Thyroid gland (tissue), 4 donors: ENCODE data around the gene OLA1. TPM values are rescaled to one million over a fixed set of nuclear protein-coding genes. Genes with fewer than 3 reads are reported as not detected.

Source experiments
- DNase-seq, 2 donors: peaks; one replicate each; pipeline ENCODE4 v3.0.0-alpha.2; 2019
- H3K27ac ChIP-seq, 3 donors: fragments of 200-600 bp; sonication (generic); 1 replicate in 2 of 3; 2 replicates in 1 of 3; pipeline ENCODE4 v1.5.1; 2016 to 2019; ENCODE audit warnings: mild to moderate bottlenecking in 1 of 3, moderate library complexity in 1 of 3
- H3K27me3 ChIP-seq: fragments of 200-600 bp; sonication (generic); one replicate; pipeline ENCODE4 v1.5.1; 2019
- H3K36me3 ChIP-seq, 2 donors: fragments of 200-600 bp; sonication (generic); one replicate each; pipeline ENCODE4 v1.5.1; 2016 to 2019
- H3K4me1 ChIP-seq, 2 donors: fragments of 200-600 bp; sonication (generic); one replicate each; pipeline ENCODE4 v1.5.1; 2017 to 2019
- H3K4me3 ChIP-seq, 3 donors: fragments of 200-600 bp; sonication (generic); replicated peaks in 1 of 3; 1 replicate in 2 of 3; 2 replicates in 1 of 3; pipeline ENCODE4 v1.5.1; 2016; ENCODE audit warnings: mild to moderate bottlenecking in 1 of 3
- H3K9me3 ChIP-seq: fragments of 200-600 bp; sonication (generic); one replicate; pipeline ENCODE4 v1.5.1; 2017
- CTCF ChIP-seq, 6 experiments: fragments of 200-600 bp in 3 of 6; fragments of 450-650 bp in 3 of 6; sonication (generic) in 3 of 6; IDR thresholded peaks; one replicate each; pipeline ENCODE4 v1.5.1; 2016 to 2019; ENCODE audit warnings: antibody characterized with exemption in 6 of 6, mild to moderate bottlenecking in 2 of 6, inconsistent platforms in 1 of 6, moderate library complexity in 1 of 6
- POLR2A ChIP-seq, 2 donors: fragments of 450-650 bp; IDR thresholded peaks; one replicate each; pipeline ENCODE4 v1.6.1; 2017; ENCODE audit warnings: antibody characterized with exemption in 2 of 2, mild to moderate bottlenecking in 2 of 2, moderate library complexity in 1 of 2
- WGBS, 2 donors: methylation state at CpG; one replicate each; pipeline ENCODE4 v1.1.5; 2017; 5-methylcytosine and 5-hydroxymethylcytosine counted together
- intact Hi-C: fragments of 100-400 bp; cut with DNase I; formaldehyde crosslinking; loops from one replicate; pipeline ENCODE4 v1.15.1; 2023
- total RNA-seq, 4 donors: library from RNA; depleted of rRNA; stranded (reverse); fragments of >200 nt; gene quantifications; one replicate each; pipeline ENCODE4 v1.2.3, GENCODE V29; 2016

The OLA1 gene
- total RNA-seq, 4 donors from 2014 or later: 51.8 to 68.5 (median 53.5) TPM

- DNase-seq: no peak
- intact Hi-C loops: no loop called here
- TF ChIP-seq POLR2A (IDR thresholded peaks at IDR 0.05): no peak
- no peak for TF ChIP-seq CTCF (IDR thresholded peaks at IDR 0.05)
- no peaks in the 10 kb centered on the region for H3K36me3 ChIP-seq
- H3K9me3 ChIP-seq: no peaks in the 10 kb centered on the region
- H3K4me1 ChIP-seq: no peaks in the 10 kb centered on the region
- 96 to 97% methylated on average over 4 of the region's 4 CpGs for WGBS, 2 donors
- H3K27ac ChIP-seq: no peak overlapping the region
- H3K27me3 ChIP-seq: no peaks in the 10 kb centered on the region
- no peak overlapping the region for H3K4me3 ChIP-seq
Observed at GRCh38 chr2:174219321-174219720, 29.0 kb downstream of the OLA1 start.

GRCh38 chr2:174218773-174219172 lies 29.6 kb downstream of the OLA1 start:
- Histone ChIP-seq H3K4me1 (no peaks in the 10 kb centered on the region), H3K4me3 (no peak overlapping the region), H3K27me3 (no peaks in the 10 kb centered on the region), H3K36me3 (no peaks in the 10 kb centered on the region), H3K27ac (no peak overlapping the region), H3K9me3 (no peaks in the 10 kb centered on the region)
- TF ChIP-seq CTCF (IDR thresholded peaks at IDR 0.05): no peak
- TF ChIP-seq POLR2A (IDR thresholded peaks at IDR 0.05): no peak
- DNase-seq: no peak
- WGBS, 2 donors: 91 to 95% methylated on average over 7 of the region's 7 CpGs
- intact Hi-C loops: no loop called here

GRCh38 chr2:174217869-174218268 lies 30.5 kb downstream of the OLA1 start:
- intact Hi-C loops: no loop called here
- WGBS, 2 donors: 76 to 88% methylated on average over 1 of the region's 1 CpG
- Histone ChIP-seq H3K27me3 (no peaks in the 10 kb centered on the region), H3K36me3 (no peaks in the 10 kb centered on the region), H3K9me3 (no peaks in the 10 kb centered on the region), H3K27ac (no peak overlapping the region), H3K4me3 (no peak overlapping the region), H3K4me1 (no peaks in the 10 kb centered on the region)
- DNase-seq: no peak
- TF ChIP-seq POLR2A (IDR thresholded peaks at IDR 0.05) (no peak), CTCF (IDR thresholded peaks at IDR 0.05) (no peak)

GRCh38 chr2:174211954-174212353 lies 36.4 kb downstream of the OLA1 start:
- Histone ChIP-seq H3K27ac (no peak overlapping the region), H3K27me3 (no peaks in the 10 kb centered on the region), H3K4me1 (peaks cover 6 to 7% of the 10 kb centered on the region in 2 donors), H3K36me3 (no peaks in the 10 kb centered on the region), H3K4me3 (no peak overlapping the region), H3K9me3 (no peaks in the 10 kb centered on the region)
- intact Hi-C loops: no loop called here
- no peak for DNase-seq
- TF ChIP-seq POLR2A (IDR thresholded peaks at IDR 0.05) (no peak), CTCF (IDR thresholded peaks at IDR 0.05) (no peak)

GRCh38 chr2:174210862-174211261 lies 37.5 kb downstream of the OLA1 start:
- Histone ChIP-seq H3K4me3 (no peak overlapping the region), H3K27ac (no peak overlapping the region), H3K4me1 (peaks cover 11% of the 10 kb centered on the region in 2 donors), H3K27me3 (no peaks in the 10 kb centered on the region), H3K9me3 (no peaks in the 10 kb centered on the region), H3K36me3 (no peaks in the 10 kb centered on the region)
- no peak for TF ChIP-seq CTCF (IDR thresholded peaks at IDR 0.05)
- TF ChIP-seq POLR2A (IDR thresholded peaks at IDR 0.05): no peak
- DNase-seq: no peak
- WGBS, 2 donors: 79 to 92% methylated on average over 2 of the region's 2 CpGs
- intact Hi-C loops: no loop called here
